Breast epithelium (tissue), 3 donors: ENCODE data around the gene POMP.

Source experiments
- CTCF ChIP-seq, 3 donors: fragments of 450-650 bp; IDR thresholded peaks; one replicate each; pipeline ENCODE4 v1.5.1; 2016 to 2017; ENCODE audit warnings: antibody characterized with exemption in 3 of 3, mild to moderate bottlenecking in 3 of 3, moderate library complexity in 3 of 3
- POLR2A ChIP-seq: fragments of 450-650 bp; IDR thresholded peaks from one replicate; pipeline ENCODE4 v1.6.1; 2016; ENCODE audit warnings: antibody characterized with exemption, mild to moderate bottlenecking, moderate library complexity
- POLR2AphosphoS5 ChIP-seq, 3 donors: sonication (generic); formaldehyde crosslinking; IDR thresholded peaks; one replicate each; pipeline ENCODE4 v1.6.1; 2017; ENCODE audit warnings: antibody characterized with exemption in 3 of 3

- TF ChIP-seq CTCF (IDR thresholded peaks at IDR 0.05) (no peak), POLR2A (no peak), POLR2AphosphoS5 (IDR thresholded peaks at IDR 0.05) (no peak)
Observed at GRCh38 chr13:28707629-28708427, 48.9 kb downstream of the POMP start.
